ENCODE measurements around the gene SLCO2A1.
A peak's percentile ranks its signal among the peaks of the same experiment; 100 is the strongest.

The SLCO2A1 gene

DNA sequence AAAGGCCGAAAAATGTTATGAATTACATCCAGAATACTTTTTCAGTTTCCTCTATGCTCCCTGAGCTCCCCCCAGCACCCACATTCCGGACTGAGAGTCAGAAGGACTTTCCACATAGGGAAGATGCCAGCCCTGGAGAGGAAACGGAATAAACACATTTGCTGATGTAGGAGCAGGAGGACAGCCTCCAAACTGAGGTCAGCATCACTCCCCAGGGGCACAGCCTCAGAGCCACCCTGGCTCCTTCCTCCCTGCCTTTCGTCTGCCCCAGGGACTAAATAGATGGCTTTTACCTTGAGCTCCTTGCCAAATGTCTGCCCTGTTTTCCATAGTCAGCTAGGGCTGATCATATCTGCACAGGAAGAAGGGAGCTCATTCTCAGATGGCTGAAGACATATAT lies 22.6 kb upstream of the SLCO2A1 start:
- no peaks in the 10 kb centered on the region for H3K9me3 ChIP-seq
- no peaks in the 10 kb centered on the region for H3K4me1 ChIP-seq
- H3K4me3 ChIP-seq (ENCODE audit: low read depth, low read length) = no peak overlapping the region
- H3K27me3 ChIP-seq = no peaks in the 10 kb centered on the region
- no peaks in the 10 kb centered on the region for H3K36me3 ChIP-seq
- TF ChIP-seq, protein P1, sequence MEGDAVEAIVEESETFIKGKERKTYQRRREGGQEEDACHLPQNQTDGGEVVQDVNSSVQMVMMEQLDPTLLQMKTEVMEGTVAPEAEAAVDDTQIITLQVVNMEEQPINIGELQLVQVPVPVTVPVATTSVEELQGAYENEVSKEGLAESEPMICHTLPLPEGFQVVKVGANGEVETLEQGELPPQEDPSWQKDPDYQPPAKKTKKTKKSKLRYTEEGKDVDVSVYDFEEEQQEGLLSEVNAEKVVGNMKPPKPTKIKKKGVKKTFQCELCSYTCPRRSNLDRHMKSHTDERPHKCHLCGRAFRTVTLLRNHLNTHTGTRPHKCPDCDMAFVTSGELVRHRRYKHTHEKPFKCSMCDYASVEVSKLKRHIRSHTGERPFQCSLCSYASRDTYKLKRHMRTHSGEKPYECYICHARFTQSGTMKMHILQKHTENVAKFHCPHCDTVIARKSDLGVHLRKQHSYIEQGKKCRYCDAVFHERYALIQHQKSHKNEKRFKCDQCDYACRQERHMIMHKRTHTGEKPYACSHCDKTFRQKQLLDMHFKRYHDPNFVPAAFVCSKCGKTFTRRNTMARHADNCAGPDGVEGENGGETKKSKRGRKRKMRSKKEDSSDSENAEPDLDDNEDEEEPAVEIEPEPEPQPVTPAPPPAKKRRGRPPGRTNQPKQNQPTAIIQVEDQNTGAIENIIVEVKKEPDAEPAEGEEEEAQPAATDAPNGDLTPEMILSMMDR (IDR thresholded peaks at IDR 0.05; ENCODE audit: low read depth, low read length) = no peak
- peak; percentile 33 for DNase-seq

GRCh38 chr3:134049676-134050075 lies 20.0 kb upstream of the SLCO2A1 start:
- H3K36me3 ChIP-seq = no peaks in the 10 kb centered on the region
- H3K4me1 ChIP-seq = no peaks in the 10 kb centered on the region
- no peak for DNase-seq
- no peaks in the 10 kb centered on the region for H3K27me3 ChIP-seq
- H3K4me3 ChIP-seq (ENCODE audit: low read depth, low read length) = no peak overlapping the region
- TF ChIP-seq, protein P1 (IDR thresholded peaks at IDR 0.05; ENCODE audit: low read depth, low read length) = no peak
- H3K9me3 ChIP-seq = no peaks in the 10 kb centered on the region

DNA sequence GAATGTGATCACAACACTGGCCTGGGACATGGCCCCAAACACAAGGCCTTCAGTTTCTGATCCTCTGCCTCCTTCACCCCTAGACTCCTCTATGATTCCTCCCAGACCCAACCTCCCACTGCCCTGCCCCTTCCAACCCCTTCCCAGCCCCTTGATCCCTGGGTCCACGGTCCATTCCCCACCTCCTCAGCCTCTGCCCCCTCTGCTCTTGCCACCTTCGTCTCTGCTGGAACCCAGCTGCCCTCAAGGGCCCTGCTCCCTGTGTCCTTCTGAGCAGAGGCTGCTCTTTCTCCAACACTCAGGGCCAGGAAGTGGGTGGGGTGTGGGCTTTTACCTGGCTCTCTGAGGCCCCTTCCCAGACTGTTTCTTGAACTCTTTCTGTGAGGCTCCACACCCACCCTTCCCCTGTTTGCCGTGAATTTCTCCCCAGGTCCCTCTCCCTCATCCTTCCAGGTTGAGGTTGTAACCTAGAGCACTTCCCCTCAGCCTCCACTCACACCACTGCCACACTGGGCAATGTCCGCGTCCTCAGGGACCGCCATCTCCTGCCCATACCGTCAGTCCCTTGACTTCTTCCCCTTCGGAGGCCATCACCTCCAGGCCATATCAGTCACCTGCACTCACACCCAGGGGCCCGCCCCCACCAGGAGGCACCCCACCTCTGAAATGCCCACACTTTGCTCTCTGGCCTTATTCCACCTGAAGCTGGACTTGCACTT lies 18.7 kb upstream of the SLCO2A1 start:
- Histone ChIP-seq H3K27me3 (no peaks in the 10 kb centered on the region), H3K4me1 (no peaks in the 10 kb centered on the region), H3K36me3 (no peaks in the 10 kb centered on the region), H3K4me3 (ENCODE audit: low read depth, low read length) (no peak overlapping the region), H3K9me3 (no peaks in the 10 kb centered on the region)
- no peak for DNase-seq
- TF ChIP-seq, protein P1 (IDR thresholded peaks at IDR 0.05; ENCODE audit: low read depth, low read length) = no peak

DNA sequence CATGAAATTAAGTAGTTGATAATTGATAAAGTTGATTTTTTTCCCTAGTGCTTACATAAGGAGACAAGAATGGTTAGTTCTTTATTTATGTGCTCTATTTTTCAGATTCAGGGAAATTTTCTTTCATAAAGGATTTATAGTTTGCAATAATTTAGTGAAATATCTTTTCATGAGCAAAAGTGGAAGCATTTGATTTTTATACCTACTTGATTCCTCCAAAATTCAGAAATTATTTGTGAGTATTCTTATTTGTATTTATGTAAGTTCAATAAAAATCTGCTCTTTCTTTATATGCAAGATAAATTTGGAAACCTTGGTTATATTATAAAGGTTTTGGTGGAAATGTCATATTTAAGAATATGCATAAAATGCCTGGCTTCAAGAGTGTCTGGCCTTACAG lies 14.7 kb upstream of the SLCO2A1 start:
- H3K4me1 ChIP-seq = no peaks in the 10 kb centered on the region
- no peaks in the 10 kb centered on the region for H3K36me3 ChIP-seq
- H3K4me3 ChIP-seq (ENCODE audit: low read depth, low read length) = no peak overlapping the region
- DNase-seq = no peak
- TF ChIP-seq, protein P1 (IDR thresholded peaks at IDR 0.05; ENCODE audit: low read depth, low read length) = no peak
- no peaks in the 10 kb centered on the region for H3K9me3 ChIP-seq
- no peaks in the 10 kb centered on the region for H3K27me3 ChIP-seq

DNA sequence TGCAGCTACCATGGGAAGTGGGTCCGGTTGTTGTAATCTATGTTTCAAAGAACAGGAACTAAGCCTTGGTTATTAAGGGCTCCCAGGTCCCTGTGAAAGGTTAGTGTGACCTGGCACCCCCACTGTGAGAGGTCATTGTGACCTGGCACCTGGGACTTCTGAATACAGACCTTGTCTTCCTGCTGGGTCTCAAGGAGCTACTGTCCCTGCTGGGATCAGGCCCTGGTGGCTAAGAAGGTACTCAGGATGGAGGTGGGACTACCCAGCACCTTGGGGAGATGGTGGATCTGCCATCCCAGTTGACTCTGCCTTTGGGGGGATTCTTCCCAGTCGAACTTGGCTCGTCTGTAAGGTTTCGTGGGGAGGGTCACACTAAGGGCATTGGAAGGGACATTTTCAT lies 10.3 kb upstream of the SLCO2A1 start:
- DNase-seq = no peak
- Histone ChIP-seq H3K36me3 (no peaks in the 10 kb centered on the region), H3K9me3 (no peaks in the 10 kb centered on the region), H3K27me3 (no peaks in the 10 kb centered on the region), H3K4me3 (ENCODE audit: low read depth, low read length) (no peak overlapping the region), H3K4me1 (no peaks in the 10 kb centered on the region)
- TF ChIP-seq, protein P1 (IDR thresholded peaks at IDR 0.05; ENCODE audit: low read depth, low read length) = no peak

GRCh38 chr3:134039161-134039862 lies 9.6 kb upstream of the SLCO2A1 start:
- no peaks in the 10 kb centered on the region for H3K9me3 ChIP-seq
- no peaks in the 10 kb centered on the region for H3K4me1 ChIP-seq
- H3K4me3 ChIP-seq (ENCODE audit: low read depth, low read length) = no peak overlapping the region
- DNase-seq = no peak
- H3K36me3 ChIP-seq = no peaks in the 10 kb centered on the region
- TF ChIP-seq, protein P1 (IDR thresholded peaks at IDR 0.05; ENCODE audit: low read depth, low read length) = peak; percentile 45
- no peaks in the 10 kb centered on the region for H3K27me3 ChIP-seq

Measured in BE2C (cell line).